GM19035 (cell line): ENCODE results near the gene TYW3.

ENCODE experiments used
- ATAC-seq: cut with Tn5 transposase; IDR thresholded peaks from one replicate; pipeline ENCODE4 v1.9.1; 2021; ENCODE audit not compliant: unreplicated experiment

Gene TYW3

DNA sequence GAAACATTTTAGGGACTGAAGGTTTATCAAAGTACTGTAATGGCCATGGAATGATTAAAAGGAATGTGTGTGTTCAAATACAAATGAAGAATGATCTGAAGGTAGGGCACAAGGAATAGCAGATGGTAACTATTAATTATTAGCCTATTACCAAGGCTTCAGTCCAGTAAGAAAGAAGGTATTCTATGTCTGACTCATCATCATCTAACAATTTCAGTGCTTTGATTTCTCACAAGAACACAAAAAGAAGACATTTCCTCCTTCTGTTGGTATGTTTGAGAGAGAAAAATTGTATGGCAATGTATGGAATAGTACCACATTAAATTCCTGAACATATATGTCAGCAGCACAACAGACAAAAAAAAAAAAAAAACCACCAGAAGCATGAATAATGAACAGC lies 57.5 kb downstream of the TYW3 start:
- ATAC-seq = no peak

- ATAC-seq = no peak
Measured at GRCh38 chr1:74791491-74791890, 58.5 kb downstream of the TYW3 start.

DNA sequence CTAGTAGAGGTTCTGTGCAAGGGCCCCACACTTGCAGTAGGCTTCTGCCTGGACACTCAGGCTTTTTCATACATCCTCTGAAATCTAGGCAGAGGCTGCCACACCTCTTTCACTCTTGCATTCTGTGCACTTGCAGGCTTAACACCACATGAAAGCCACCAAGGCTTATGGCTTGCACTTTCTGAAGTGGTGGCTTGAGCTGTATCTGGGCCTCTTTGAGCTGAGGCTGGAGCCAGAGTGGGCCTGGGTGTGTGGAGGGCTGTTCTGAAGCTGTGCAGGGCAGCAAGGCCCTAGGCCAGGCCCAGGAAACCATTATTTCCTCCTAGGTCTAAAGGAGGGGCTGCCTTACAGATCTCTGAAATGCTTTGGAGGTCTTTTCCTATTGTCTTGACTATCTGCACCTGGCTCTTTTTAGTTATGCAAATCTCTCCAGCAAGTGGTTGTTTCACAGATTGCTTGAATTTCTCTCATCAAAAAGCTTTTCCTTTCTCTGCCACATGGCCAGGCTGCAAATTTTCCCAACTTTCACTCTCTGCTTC lies 66.2 kb downstream of the TYW3 start:
- ATAC-seq = no peak

GRCh38 chr1:74811436-74812179 lies 78.7 kb downstream of the TYW3 start:
- peak; percentile 60 for ATAC-seq

- ATAC-seq = peak; percentile 95
Measured at GRCh38 chr1:74812180-74812541, 79.2 kb downstream of the TYW3 start.
